PC-3 (cell line): ENCODE results near the gene KAT2B.

Source experiments
- CTCF ChIP-seq: fragments of 300-600 bp; sonication (generic); conservative IDR thresholded peaks from 2 replicates; pipeline ENCODE4 v1.5.1; 2017; ENCODE audit warnings: antibody characterized with exemption, low read depth, mild to moderate bottlenecking, low read length
- EZH2phosphoT487 ChIP-seq: fragments of 300-600 bp; sonication (generic); IDR thresholded peaks from 2 replicates; pipeline ENCODE4 v1.6.1; 2018; ENCODE audit warnings: mild to moderate bottlenecking, antibody characterized with exemption, low read length, borderline replicate concordance

GRCh38 chr3:20066079-20066478 is 25.8 kb downstream of the KAT2B start:
- no peak for TF ChIP-seq EZH2phosphoT487
- no peak for TF ChIP-seq CTCF
